HG03135 (cell line): Measurements from ENCODE around the gene GNPTG.

Source experiments
- ATAC-seq: cut with Tn5 transposase; IDR thresholded peaks from one replicate; pipeline ENCODE4 v1.9.1; 2021; ENCODE audit warnings: mild to moderate bottlenecking, moderate library complexity; ENCODE audit not compliant: unreplicated experiment

GNPTG gene

GRCh38 chr16:1392826-1393225, 41.1 kb downstream of the GNPTG start:
- no peak for ATAC-seq

- no peak for ATAC-seq
Measured at GRCh38 chr16:1393613-1394176, 42.0 kb downstream of the GNPTG start.

- ATAC-seq: no peak
Measured at GRCh38 chr16:1394367-1394951, 42.7 kb downstream of the GNPTG start.

- no peak for ATAC-seq
Measured at GRCh38 chr16:1395444-1396031, 43.8 kb downstream of the GNPTG start.

GRCh38 chr16:1397779-1398178, 46.0 kb downstream of the GNPTG start:
- no peak for ATAC-seq

DNA sequence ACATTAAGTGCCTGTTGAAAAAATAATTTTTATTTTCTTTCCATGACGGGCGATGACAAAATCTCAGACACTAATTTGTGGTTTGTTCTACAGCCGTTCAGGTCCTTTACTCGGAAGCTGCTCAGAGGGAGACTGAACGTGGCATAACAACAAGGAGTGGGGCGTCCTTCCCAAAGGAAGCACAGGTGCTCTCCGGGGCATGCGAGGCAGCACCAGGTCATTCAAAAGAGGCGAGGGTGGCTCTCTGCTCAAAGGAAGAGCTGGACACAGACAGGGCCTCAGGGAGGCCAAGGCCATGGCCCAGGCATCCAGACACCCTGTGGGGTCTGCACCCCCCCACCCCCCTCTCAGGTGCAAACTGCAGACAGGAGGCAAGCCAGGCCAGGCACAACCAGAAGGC, 46.6 kb downstream of the GNPTG start:
- ATAC-seq: no peak

- ATAC-seq: no peak
Measured at GRCh38 chr16:1398826-1399581, 47.3 kb downstream of the GNPTG start.

DNA sequence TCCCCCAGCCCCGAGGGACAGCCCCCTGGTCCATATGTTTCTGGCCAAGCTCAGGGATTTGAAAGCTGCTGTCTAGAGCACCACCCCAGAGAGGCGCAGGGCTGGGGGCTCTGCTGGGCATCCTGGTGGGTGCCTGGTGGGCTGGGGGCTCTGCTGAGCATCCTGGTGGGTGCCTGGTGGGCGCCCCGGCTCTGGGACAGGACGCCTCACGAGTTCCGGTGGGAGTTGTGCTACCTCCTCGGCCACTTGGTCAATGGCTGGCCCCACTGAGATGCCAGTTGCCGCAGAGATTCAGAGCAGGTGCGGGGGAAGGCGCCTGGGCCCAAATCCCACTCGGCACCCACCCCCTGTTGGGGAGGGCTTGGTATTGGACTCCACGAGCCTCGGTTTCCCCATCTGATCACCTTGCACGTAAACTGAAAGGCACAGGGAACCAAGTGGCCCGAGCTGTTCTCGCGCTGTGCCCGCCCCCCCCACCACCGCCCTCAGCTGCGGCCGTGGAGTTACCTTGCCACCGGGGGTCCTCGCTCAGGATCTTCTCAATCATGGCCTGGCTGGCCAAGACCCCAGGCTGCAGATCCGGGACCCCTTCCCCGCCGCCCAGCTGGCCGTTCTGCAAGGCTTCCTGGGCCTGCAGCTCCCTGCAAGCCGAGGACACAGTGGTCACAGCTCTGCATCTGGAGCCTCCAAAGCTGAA, 49.5 kb downstream of the GNPTG start:
- ATAC-seq: no peak

- ATAC-seq: no peak
Measured at GRCh38 chr16:1401758-1402154, 50.0 kb downstream of the GNPTG start.

DNA sequence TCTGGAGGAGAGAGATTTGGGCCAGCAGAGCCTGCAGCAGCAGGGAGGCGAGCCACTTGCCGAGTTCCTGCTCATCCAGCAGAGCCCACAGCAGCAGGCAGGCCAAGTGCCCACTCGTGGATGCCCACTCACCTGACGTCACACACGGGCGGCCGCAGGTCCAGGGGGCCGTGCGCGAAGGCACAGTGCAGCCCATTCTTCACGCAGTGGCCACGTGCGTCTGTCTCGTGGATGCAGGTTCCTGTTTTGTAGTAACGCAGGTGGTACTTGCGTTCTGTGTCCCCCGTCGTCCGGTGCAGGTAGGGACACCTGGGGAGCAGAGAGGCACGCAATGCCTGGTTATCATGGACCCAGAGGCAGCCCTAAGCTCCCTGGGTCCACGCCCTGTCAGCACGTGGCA, 51.3 kb downstream of the GNPTG start:
- ATAC-seq: no peak

DNA sequence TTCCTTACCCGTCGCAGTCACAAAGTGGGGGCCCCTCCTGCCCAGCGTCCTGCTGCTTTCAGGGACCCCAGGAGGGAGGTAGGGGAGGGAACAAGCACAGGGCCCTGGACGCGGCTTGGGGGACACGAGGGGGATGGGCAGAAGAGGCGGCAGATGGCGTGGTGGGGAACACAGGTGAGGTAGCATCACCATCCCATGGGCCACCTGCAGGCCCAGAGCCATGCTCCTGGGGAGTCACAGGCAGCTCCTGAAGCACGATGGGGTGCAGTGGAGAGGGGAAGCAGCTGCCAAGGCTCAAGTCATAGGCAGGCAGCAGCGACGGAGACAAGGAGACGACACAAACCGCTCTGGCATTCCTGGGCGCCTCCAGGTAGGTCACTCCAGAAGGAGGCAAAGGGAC, 52.0 kb downstream of the GNPTG start:
- ATAC-seq: no peak

- peak; percentile 8 for ATAC-seq
Measured at GRCh38 chr16:1407753-1408152, 56.0 kb downstream of the GNPTG start.

- peak; percentile 81 for ATAC-seq
Measured at GRCh38 chr16:1408171-1408837, 56.6 kb downstream of the GNPTG start.

DNA sequence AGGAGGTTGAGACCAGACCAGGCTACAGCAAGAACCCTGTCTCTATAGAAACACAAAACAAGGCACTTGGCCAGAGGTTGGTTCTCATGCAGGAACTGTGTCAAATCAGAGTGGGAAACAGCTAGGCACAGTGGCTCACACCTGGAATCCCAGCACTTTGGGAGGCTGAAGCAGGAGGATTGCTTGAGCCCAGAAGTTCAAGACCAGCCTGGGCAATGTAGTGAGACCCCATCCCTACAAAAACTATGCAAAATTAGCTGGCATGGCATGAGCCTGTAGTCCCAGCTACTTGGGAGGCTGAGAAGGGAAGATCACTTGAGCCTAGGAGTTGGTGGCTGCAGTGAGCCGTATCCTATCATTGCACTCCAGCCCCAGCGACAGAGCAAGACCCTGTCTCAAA, 61.1 kb downstream of the GNPTG start:
- ATAC-seq: no peak
